A204.1 (cell line): ENCODE data around the gene PDZD2.
"Not testable (repeated sequence)": the region's sequence is repeated elsewhere in the genome, so short reads cannot be mapped to it uniquely, and the experiment has no call there.

ENCODE experiments used
- FAIRE-seq: peaks from 2 replicates; lab custom pipeline; 2012; peaks lifted over from hg19 to GRCh38; lab: Jason Lieb, UNC

Gene PDZD2

DNA sequence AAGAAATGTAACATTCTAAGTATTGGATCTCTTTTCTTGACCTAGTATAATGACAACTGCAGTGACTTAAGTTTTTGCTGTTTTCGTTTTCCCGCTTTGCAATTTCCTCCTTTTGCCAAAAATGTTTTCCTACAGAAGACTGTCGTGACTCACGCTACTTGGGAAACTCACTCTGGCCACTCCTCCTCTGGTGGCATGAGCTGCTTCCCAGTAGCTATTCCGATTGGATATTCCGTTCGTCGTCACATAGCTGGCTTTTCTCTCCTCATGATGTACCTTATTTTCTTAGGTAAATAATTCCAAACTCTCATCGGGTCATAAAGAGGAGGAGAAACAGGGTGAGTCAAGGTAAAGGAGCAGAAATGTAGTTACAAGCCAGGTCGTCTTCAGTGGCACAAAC, 470.3 kb downstream of the PDZD2 start:
- FAIRE-seq, result no peak

DNA sequence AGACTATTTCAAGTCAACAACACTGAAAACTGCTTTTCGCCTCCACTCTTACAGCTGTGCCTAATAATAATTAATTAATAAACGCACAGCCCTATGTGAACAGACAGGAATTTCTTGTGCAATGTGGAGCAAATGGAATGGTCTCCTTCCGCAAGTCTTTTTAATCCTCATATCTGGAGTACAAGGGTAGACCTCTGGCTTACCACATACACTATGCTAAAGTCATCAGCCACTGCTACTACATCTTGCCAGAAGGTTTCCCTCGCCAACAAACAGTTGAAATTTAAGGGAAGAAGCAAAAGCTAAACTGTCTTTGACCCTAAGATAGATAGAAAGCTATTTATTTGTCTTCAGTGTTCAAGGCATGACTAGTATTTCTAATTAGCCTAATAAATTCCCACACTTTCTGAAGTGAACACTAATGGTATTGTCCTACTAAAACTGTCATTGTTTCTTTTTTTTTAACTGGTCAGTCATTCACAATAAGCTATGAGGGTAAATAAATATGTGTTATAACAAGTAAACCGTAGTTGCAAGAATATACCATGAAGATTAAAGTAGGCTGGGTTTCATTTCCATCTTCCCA, 471.3 kb downstream of the PDZD2 start:
- FAIRE-seq, result no peak

- no peak for FAIRE-seq
Measured at GRCh38 chr5:32115985-32116384, 477.1 kb downstream of the PDZD2 start.

GRCh38 chr5:32116574-32117313, 477.8 kb downstream of the PDZD2 start:
- no peak for FAIRE-seq

DNA sequence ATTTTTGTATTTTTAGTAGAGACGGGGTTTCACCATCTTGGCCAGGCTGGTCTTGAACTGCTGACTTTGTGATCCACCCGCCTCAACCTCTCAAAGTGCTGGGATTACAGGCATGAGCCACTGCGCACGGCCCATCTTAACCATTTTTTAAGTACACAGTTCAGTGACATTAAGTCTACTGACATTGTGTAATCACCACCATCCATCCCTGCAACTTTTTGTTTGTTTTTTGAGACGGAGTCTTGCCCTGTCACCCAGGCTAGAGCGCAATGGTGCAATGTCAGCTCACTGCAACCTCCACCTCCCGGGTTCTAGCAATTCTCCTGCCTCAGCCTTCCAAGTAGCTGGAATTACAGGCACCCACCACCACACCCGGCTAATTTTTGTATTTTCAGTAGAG, 480.0 kb downstream of the PDZD2 start:
- FAIRE-seq, result not testable (repeated sequence)

DNA sequence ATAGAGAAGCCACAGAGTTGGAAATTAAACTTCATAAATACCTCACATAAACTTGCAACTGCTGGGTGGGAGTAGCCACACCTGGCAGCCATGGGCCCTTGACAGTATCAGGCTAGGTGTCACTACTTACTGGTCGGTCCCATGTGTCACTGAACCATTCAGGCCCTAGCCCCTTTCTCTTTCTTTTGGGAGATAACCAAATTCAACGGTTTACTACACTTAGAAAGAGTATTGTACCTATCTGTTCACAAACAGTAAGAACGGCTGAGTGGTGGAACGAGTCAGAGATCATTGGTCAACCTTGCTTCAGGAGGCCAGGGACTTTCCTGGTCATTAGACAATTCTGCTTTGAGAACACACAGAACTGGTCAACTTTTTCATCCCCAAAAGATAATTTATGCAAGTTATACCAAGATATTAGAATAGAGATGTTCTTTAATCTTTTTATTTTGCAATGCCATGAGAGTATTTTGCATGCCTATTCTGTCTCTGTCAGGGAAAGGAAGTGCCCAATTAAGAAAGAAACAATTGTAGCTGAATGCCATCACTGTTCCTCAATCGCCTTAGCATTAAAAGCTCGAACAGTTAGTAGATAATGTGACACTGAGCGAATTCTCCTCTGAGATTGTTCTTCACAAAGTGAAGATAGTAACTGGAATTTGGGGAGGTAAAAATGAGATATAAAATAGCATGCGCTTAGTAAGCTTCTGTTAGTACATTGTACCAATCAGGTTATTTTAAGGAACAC, 484.3 kb downstream of the PDZD2 start:
- FAIRE-seq, result no peak

DNA sequence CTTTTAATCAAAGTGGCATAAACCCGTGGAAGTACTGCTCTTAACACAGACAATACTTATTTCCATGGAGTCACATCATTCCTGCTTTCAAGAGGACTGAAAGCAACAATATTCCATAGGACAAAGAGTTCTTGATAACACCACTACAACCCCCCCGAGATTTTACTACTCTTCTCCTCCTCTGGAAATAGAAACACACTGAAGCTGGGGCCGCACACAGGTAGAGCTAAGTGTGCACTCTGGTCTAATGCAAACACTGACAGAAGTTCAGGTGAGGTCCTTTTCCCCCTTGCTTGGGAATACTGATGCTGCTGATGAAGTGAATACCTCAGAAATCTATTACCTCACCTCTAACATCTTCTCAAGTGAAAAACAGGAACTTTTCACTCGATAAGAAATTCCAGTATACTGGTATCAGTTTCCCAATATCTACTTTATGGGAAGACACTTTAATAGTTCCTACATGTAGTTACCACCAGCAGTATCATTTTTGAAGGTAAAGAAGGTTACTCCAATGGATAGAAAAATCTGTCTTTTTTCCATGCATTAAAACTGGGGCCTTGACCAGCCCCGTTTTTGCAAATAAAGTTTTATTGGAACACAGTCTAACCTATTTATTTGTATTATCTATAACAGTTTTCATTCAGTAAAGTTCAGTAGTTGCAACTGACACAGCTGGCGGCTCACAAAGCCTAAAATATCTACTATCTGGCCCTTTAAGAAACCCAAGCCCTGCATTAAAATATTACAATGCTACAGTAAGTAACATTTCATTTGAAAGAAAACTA, 485.2 kb downstream of the PDZD2 start:
- FAIRE-seq, result no peak

- FAIRE-seq, result no peak
Measured at GRCh38 chr5:32126691-32127090, 487.8 kb downstream of the PDZD2 start.

- FAIRE-seq, result no peak
Measured at GRCh38 chr5:32127711-32128110, 488.8 kb downstream of the PDZD2 start.

- no peak for FAIRE-seq
Measured at GRCh38 chr5:32129074-32129598, 490.2 kb downstream of the PDZD2 start.

DNA sequence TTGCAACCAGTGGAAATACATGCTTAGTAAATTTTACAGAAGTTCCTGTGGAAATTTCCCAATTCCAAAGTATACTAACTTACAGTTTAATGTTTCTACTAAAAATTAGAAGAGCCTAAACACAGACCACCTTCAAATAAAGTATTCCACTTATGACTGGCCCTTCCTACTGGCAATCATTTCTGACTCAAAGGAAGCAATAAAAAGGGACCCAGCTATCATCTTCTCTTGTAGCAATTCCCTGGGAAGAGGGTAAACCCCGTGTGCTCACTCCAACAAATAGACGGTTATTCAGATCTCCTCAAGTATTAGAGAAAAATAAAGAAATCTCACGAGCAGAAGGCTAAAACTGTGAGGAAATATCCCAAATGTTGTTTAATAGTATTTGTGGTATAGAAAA, 491.9 kb downstream of the PDZD2 start:
- no peak for FAIRE-seq

- FAIRE-seq, result no peak
Measured at GRCh38 chr5:32131604-32132003, 492.7 kb downstream of the PDZD2 start.

DNA sequence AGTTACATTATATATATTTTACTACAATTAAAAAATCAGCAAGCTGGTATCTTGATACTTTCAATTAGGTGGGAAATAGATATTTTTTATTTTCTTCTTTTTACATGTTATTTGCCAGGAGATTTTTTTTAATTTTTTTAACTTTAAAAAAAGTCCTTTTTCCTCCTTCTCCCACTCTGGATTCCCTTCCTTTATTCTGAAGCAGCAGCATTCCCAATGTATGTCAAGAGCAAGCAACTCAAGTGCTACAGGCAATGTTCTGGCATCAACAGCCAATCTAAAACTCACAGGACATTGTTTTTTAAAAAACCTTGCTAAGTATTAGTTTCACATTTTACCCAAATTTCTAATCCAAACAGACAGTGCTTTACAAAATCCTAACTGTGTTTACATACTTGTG, 493.8 kb downstream of the PDZD2 start:
- no peak for FAIRE-seq

GRCh38 chr5:32135086-32135485, 496.2 kb downstream of the PDZD2 start:
- FAIRE-seq, result no peak

GRCh38 chr5:32136342-32136741, 497.4 kb downstream of the PDZD2 start:
- no peak for FAIRE-seq

- FAIRE-seq, result no peak
Measured at GRCh38 chr5:32138839-32139493, 500.0 kb downstream of the PDZD2 start.

DNA sequence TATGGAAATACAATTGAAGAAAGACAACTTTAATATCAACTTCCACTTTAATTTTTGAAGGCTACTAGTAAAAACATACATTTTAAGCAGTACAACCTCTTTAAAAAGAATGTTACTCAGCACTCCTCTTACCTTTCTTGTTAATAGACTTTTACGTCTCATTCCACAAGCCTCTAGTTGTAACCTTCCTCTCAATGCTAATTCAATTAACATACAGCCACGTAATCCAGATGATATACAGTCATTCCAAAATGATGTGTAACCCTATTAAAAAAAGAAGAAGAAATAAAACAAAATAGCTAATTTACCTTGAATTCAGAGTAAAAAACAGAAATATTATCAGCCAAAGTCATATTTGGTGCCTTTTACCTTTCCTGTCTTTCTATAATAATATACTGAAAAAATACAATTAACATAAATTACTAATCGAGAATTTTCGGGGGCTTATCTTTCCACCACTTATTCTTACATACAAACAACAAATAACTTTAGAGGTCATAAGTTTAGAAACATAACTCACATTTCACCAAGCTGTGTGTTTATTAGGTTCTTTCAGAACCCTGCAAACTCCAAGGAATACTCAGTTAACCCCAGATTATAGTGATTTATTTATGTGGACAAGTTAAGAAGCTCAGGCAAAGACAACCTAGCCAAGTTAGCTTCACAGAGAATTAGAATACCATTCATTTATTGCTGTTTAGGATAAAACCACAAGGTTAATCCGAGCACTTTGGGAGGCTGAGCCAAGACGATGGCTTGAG, 504.9 kb downstream of the PDZD2 start:
- no peak for FAIRE-seq

DNA sequence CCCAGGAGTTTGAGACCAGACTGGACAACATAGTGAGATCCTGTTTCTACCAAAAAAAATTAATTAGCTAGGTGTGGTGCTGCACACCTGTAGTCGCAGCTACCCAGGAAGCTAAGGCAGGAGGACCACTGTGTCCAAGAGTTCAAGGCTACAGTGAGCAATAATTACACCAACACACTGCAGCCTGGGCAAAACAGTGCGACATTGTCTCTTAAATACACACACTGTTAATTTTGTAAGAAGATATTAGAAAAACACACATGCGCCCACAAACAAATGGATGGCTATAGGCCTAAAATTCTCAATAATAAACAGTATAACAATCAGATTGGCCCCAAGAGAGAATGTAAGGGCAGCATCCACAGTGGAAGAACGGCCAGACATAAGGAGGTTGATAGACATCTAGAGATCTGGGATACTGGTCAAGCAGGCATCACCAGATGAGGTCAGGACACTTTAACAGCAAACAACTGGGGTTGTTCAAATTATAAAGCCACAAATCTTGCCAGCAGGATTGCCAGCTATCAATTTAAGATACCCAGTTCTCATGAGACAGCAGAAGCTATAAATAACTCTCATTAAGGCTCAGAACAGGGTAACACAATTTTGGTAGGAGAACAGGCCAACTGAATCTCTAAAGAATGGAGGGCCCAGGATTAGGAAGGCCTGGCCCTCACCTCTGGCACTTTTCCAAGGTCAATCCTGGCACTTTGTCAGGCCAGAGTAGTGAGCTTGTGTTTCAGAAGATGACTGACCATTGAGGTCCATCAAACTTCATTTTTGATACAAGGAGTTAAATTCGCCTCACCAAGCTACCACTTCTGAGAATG, 505.7 kb downstream of the PDZD2 start:
- no peak for FAIRE-seq

- no peak for FAIRE-seq
Measured at GRCh38 chr5:32145378-32145777, 506.4 kb downstream of the PDZD2 start.

DNA sequence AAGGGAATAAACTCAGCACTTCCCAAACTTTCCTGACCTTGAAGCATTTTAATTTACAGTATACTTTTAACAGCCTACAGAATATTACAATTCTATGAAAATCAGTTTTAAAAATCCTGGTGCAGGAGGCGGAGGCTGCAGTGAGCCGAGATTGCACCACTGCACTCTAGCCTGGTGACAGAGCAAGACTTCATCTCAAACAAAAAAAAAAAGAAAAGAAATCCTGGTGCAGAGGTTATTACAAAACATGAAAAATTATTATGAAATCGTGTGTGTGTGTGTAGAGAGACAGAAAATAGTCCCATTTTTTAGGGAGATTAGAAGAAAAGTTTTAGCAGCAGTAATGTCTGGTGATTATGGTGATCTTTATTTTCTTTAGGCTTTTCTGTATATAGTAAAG, 508.3 kb downstream of the PDZD2 start:
- no peak for FAIRE-seq
